AML-193 (cell line): Measurements from ENCODE around the gene VEGFA.
"Not testable (repeated sequence)": the region's sequence is repeated elsewhere in the genome, so short reads cannot be mapped to it uniquely, and the experiment has no call there.

Experiments
- DNase-seq, 2 experiments: peaks; one replicate each; lab custom pipeline; 2025; lab: John Stamatoyannopoulos, UW

VEGFA gene

GRCh38 chr6:43803055-43803782, 33.2 kb downstream of the VEGFA start:
- DNase-seq: no peak

GRCh38 chr6:43803783-43804549, 34.0 kb downstream of the VEGFA start:
- DNase-seq: peak; percentile 62 to 65

- DNase-seq: no peak
Observed at GRCh38 chr6:43804550-43805223, 34.7 kb downstream of the VEGFA start.

GRCh38 chr6:43805699-43806042, 35.7 kb downstream of the VEGFA start:
- DNase-seq: no peak

GRCh38 chr6:43806043-43806757, 36.2 kb downstream of the VEGFA start:
- no peak for DNase-seq

GRCh38 chr6:43806758-43807227, 36.8 kb downstream of the VEGFA start:
- DNase-seq: no peak

- DNase-seq: no peak
Observed at GRCh38 chr6:43807228-43808061, 37.4 kb downstream of the VEGFA start.

- no peak for DNase-seq
Observed at GRCh38 chr6:43808412-43808811, 38.4 kb downstream of the VEGFA start.

GRCh38 chr6:43809417-43810305, 39.6 kb downstream of the VEGFA start:
- no peak for DNase-seq

- no peak for DNase-seq
Observed at GRCh38 chr6:43810965-43811732, 41.1 kb downstream of the VEGFA start.

GRCh38 chr6:43811733-43812099, 41.7 kb downstream of the VEGFA start:
- no peak for DNase-seq

- DNase-seq: no peak
Observed at GRCh38 chr6:43812850-43813578, 43.0 kb downstream of the VEGFA start.

GRCh38 chr6:43814111-43814510, 44.1 kb downstream of the VEGFA start:
- peak in 1 of 2 experiments; percentile 19 for DNase-seq

GRCh38 chr6:43814865-43815264, 44.9 kb downstream of the VEGFA start:
- DNase-seq: no peak

GRCh38 chr6:43817192-43817591, 47.2 kb downstream of the VEGFA start:
- DNase-seq: peak; percentile 72 to 75

GRCh38 chr6:43818973-43819372, 49.0 kb downstream of the VEGFA start:
- DNase-seq: not testable (repeated sequence)

GRCh38 chr6:43819958-43820357, 49.9 kb downstream of the VEGFA start:
- DNase-seq: no peak

- no peak for DNase-seq
Observed at GRCh38 chr6:43820486-43820885, 50.5 kb downstream of the VEGFA start.
